Sciatic nerve (tissue), 2 donors: ENCODE measurements around the gene CLEC17A. TPM values are rescaled to one million over a fixed set of nuclear protein-coding genes. Genes with fewer than 3 reads are reported as not detected.
"Not testable (repeated sequence)": the region's sequence is repeated elsewhere in the genome, so short reads cannot be mapped to it uniquely, and the experiment has no call there.

Experiments
- ATAC-seq: fragments of 200-7000 bp; cut with Tn5 transposase; one replicate; pipeline ENCODE4 v1.9.1; 2020; ENCODE audit warnings: mild to moderate bottlenecking, moderate library complexity
- DNase-seq: peaks from one replicate; pipeline ENCODE4 v3.0.0-alpha.2; 2020; ENCODE audit warnings: low spot score
- intact Hi-C: fragments of 100-400 bp; cut with DNase I; formaldehyde crosslinking; loops from one replicate; pipeline ENCODE4 v1.14.2; 2022
- total RNA-seq: library from RNA; stranded (reverse); fragmentation: NEBNext Ultra II Directional; extraction: Animal tissue kit (Norgen Biotek cat#: 25700); gene quantifications from one replicate; pipeline ENCODE4 v1.2.1, GENCODE V29; 2021
- donor health status: DM: no; HTN: no; CAD: no.
- donor health status: DM: no; HTN: no; CAD: no.

Gene CLEC17A
- total RNA-seq, 1 donor from 2014 or later: 0.76 TPM

GRCh38 chr19:14575428-14575980, 7.4 kb upstream of the CLEC17A start:
- intact Hi-C loops: no loop called here
- ATAC-seq (no peak), DNase-seq (no peak)

DNA sequence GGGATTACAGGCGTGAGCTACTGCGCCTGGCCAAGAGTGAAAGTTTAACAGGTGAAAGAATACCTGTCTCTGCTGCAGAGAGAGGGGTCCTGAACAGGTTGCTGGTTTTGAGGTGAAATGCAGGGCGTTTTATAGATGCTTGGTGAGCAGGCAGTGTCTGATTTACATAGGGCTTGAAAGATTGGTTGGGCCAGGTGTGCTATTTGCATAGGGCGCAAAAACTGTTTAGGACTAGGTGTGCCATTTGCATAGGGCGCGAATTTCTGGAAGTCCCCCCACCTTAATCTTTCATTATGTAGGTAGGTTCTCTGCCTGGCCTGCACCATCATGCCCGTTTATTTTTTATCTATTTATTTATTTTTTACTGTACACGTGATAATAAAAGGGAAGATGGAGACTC, 6.5 kb upstream of the CLEC17A start:
- ATAC-seq (no peak), DNase-seq (no peak)
- intact Hi-C loops: no loop called here

GRCh38 chr19:14577264-14577663, 5.6 kb upstream of the CLEC17A start:
- intact Hi-C loops: no loop called here
- no peak for DNase-seq
- ATAC-seq: no peak

GRCh38 chr19:14577885-14578427, 4.9 kb upstream of the CLEC17A start:
- intact Hi-C loops: no loop called here
- no peak for ATAC-seq
- DNase-seq: no peak

DNA sequence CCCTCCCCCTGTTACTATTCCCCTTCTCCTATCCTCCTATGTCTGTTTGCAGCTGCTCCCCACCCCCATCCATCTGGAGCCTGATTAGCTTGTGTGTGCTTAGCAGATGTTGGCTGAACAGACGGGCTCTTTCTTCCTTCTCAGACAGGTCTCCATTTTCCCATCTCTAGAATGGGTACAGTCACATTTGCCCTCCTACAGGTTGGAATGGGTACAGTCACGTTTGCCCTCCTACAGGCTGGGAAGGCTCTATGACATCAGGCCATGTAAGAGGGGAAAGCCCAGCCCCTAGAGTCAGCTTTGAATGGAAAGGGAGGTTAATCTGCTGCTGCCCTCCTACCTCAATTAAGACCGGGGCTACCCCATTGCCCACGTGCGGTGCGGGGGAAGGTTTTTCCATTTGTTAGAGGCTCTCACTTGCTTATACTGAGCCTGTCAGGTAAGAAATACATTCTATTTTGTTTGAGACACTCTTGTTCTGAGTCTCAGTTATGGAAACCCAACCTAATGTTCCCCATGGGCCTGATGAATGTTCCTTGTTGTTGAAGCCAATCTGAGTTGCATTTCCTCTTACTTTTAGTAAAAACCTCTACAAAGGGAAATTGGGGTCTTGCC, 2.2 kb upstream of the CLEC17A start:
- ATAC-seq (no peak), DNase-seq (no peak)
- intact Hi-C loops: no loop called here

DNA sequence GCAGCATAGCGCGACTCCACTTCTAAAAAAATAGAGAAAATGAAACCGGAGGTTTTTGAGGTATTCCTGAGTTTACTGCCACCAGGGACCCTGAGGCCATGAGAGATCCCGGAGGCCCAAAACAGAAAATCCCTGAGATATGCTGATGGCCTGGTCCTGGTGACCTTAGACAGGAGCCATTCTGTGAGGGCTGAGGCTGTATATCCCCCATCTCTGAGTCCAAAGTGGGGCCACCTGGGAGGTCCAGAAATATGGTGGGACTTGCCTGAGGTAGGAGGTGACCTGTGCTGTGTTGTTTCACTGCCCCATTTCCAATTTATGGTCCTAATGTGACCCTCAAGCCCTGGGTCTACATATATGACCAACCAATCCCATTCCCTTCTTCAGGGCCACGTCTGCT, 1.5 kb downstream of the CLEC17A start:
- ATAC-seq, DNase-seq, intact Hi-C loops: not testable (repeated sequence)

- DNase-seq, intact Hi-C loops, ATAC-seq: not testable (repeated sequence)
Observed at GRCh38 chr19:14585187-14585586, 2.3 kb downstream of the CLEC17A start.

- DNase-seq, intact Hi-C loops, ATAC-seq: not testable (repeated sequence)
Observed at GRCh38 chr19:14589433-14589832, 6.5 kb downstream of the CLEC17A start.

DNA sequence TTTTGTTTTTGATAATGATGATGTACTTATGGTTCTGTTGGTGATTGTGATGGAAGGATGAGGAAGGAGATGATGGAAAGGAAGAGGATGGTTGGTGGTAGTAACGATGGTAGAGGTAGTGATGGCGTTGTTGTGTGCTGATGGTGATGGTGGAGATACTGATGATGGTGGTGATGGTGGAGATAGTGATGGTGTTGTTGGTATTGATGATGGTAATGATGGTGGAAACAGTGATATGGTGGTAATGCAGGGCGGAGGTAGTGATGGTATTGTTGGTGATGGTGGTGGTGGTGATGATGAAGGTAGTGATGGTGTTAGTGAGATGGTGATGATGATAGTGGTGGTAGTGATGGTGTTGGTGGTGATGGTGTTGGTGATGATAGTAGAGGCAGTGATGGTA, 12.7 kb downstream of the CLEC17A start:
- ATAC-seq (no peak), DNase-seq (no peak)
- intact Hi-C loops: no loop called here

- DNase-seq (no peak), ATAC-seq (no peak)
- intact Hi-C loops: no loop called here
Observed at GRCh38 chr19:14599548-14600147, 16.8 kb downstream of the CLEC17A start.

GRCh38 chr19:14603990-14604387, 21.1 kb downstream of the CLEC17A start:
- no peak for ATAC-seq
- DNase-seq: no peak
- intact Hi-C loops: loop anchor here (1.0 kb wide), 1 partner anchor 19 kb away; no protein-coding TSS in a partner anchor

- intact Hi-C loops: loop anchor here (5.0 kb wide), 1 partner anchor 51 kb away; no protein-coding TSS in a partner anchor
- DNase-seq: no peak
- ATAC-seq: no peak
Observed at GRCh38 chr19:14606627-14607026, 23.7 kb downstream of the CLEC17A start.

GRCh38 chr19:14611051-14611450, 28.2 kb downstream of the CLEC17A start:
- ATAC-seq: no peak
- no peak for DNase-seq
- intact Hi-C loops: no loop called here

DNA sequence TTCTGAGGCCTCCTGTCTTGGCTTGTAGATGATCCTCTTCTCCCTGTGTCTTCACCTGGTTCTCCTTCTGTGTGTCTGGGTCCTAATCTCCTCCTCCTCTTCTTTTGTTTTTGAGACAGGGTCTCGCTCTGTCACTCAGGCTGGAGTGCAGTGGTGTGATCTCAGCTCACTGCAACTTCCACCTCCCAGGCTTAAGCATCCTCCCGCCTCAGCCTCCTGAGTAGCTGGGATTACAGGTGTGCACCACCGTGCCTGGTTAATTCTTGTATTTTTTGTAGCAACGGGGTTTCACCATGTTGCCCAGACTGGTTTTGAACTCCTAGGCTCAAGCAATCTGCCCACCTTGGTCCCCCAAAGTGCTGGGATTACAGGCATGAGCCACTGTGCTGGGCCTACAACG, 29.4 kb downstream of the CLEC17A start:
- intact Hi-C loops, DNase-seq, ATAC-seq: not testable (repeated sequence)

- no peak for ATAC-seq
- no peak for DNase-seq
- intact Hi-C loops: no loop called here
Observed at GRCh38 chr19:14612657-14613056, 29.8 kb downstream of the CLEC17A start.

GRCh38 chr19:14613399-14614098, 30.7 kb downstream of the CLEC17A start:
- DNase-seq, ATAC-seq, intact Hi-C loops: not testable (repeated sequence)

GRCh38 chr19:14614099-14614412, 31.2 kb downstream of the CLEC17A start:
- intact Hi-C loops: no loop called here
- ATAC-seq: no peak

DNA sequence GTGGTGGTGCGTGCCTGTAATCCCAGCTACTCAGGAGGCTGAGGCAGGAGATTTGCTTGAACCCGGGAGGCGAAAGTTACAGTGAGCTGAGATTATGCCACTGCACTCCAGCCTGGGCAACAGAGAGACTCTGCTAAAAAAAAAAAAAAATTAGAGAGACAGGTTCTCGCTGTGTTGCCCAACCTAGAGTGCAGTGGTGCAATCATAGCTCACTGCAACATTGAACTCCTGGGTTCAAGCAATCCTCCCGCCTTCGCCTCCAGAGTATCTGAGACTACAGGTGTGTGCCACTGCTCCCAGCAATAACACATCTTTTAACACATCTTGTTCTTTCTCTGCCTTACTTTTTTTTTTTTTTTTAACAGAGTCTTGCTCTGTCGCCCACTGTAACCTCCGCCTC, 32.7 kb downstream of the CLEC17A start:
- no peak for DNase-seq
- ATAC-seq: no peak

More at GRCh38 chr19:14614099-14614412, 31.2 kb downstream of the CLEC17A start:
- no peak for DNase-seq

DNA sequence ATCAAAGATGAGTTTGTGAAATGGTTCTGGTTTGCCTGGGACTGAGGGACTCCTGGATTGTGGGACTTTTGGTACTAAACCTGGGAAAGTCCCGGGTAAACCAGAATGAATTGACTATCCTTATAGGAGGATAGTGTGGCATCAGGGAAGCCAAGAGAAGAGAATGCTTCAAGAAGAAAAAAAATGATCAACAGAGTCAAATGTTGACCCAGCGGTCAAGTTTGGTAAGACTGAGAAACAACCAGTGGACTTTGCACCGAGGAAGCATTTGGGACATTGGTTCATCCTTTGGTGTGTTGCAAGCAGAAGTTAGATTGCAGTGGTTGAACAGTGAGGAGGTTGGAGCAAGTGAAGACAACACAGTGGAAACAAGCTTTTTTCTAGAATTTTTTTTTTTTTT, 33.5 kb downstream of the CLEC17A start:
- ATAC-seq: no peak
- DNase-seq: no peak
- intact Hi-C loops: no loop called here

More for the DNA sequence above, 32.7 kb downstream of the CLEC17A start:
- intact Hi-C loops: no loop called here

- DNase-seq (no peak), ATAC-seq (no peak)
- intact Hi-C loops: no loop called here
Observed at GRCh38 chr19:14619404-14619803, 36.5 kb downstream of the CLEC17A start.
